Panc1 (cell line): Measurements from ENCODE around the gene PHKA2.

Experiments used
- CTCF ChIP-seq: fragments of 450-650 bp; IDR thresholded peaks from 2 replicates; pipeline ENCODE4 v1.5.1; 2017; ENCODE audit warnings: mild to moderate bottlenecking
- POLR2AphosphoS5 ChIP-seq: IDR thresholded peaks from 2 replicates; pipeline ENCODE4 v1.6.1; 2012; ENCODE audit warnings: mild to moderate bottlenecking, low read depth, low read length, moderate library complexity
- REST ChIP-seq, 2 experiments: IDR thresholded peaks; 2 replicates each; pipeline ENCODE4 v1.6.1; 2011 to 2012; ENCODE audit warnings: low read depth in 2 of 2, control low read depth in 1 of 2, low read length in 1 of 2, mild to moderate bottlenecking in 1 of 2, moderate library complexity in 1 of 2; ENCODE audit not compliant: insufficient read depth in 1 of 2
- TCF7L2 ChIP-seq: IDR thresholded peaks from 2 replicates; pipeline ENCODE4 v1.6.1; 2011; ENCODE audit warnings: mild to moderate bottlenecking, low read depth, low read length, inconsistent platforms

DNA sequence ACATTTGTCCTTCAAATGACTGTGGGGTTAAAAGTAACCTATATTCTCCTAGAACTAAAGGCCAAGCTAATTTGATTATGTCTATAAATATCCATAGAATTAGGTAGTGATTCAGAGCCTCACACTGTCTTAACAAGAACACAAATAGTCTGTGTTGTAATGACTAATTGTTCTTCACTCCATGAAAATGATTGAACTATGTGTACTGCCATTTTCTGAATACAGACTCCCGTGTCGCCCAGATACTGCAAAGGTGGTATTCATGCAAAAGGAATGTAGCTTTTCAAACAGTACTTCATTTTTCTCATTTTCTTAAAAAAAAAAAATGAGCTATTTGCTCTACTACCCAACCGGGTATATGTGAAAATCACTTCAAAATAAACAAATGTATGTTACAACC is 11.3 kb upstream of the PHKA2 start:
- TF ChIP-seq POLR2AphosphoS5: no peak
- TF ChIP-seq REST (IDR thresholded peaks at IDR 0.05; ENCODE audit: insufficient read depth in 1 of 2, low read depth in 2 of 2, low read length in 1 of 2): no peak
- no peak for TF ChIP-seq CTCF
- no peak for TF ChIP-seq TCF7L2
